Prostate gland (tissue), 2 donors: ENCODE results near the gene GUCY1A2. TPM values are rescaled to one million over a fixed set of nuclear protein-coding genes. Genes with fewer than 3 reads are reported as not detected.

ENCODE experiments used
- DNase-seq: peaks from one replicate; pipeline ENCODE4 v3.0.0-alpha.2; 2019; ENCODE audit warnings: low spot score
- H3K27ac ChIP-seq, 2 donors: fragments of 200-600 bp; sonication (generic); 2 replicates each; pipeline ENCODE4 v1.5.1; 2017 to 2019
- H3K27me3 ChIP-seq: fragments of 200-600 bp; sonication (generic); replicated peaks from 2 replicates; pipeline ENCODE4 v1.5.1; 2019; ENCODE audit not compliant: insufficient read depth
- H3K36me3 ChIP-seq, 2 donors: fragments of 200-600 bp; sonication (generic); 1 replicate in 1 of 2; 2 replicates in 1 of 2; pipeline versions ENCODE4 v1.5.1 to v1.8.1; 2017 to 2019
- H3K4me1 ChIP-seq: fragments of 200-600 bp; sonication (generic); replicated peaks from 2 replicates; pipeline ENCODE4 v1.5.1; 2019
- H3K4me3 ChIP-seq, 2 donors: fragments of 200-600 bp; sonication (generic); 2 replicates each; pipeline ENCODE4 v1.5.1; 2017 to 2019
- H3K9me3 ChIP-seq: fragments of 200-600 bp; sonication (generic); 2 replicates; pipeline ENCODE4 v1.5.1; 2017
- CTCF ChIP-seq, 4 experiments: fragments of 200-600 bp in 2 of 4; fragments of 450-650 bp in 2 of 4; sonication (generic) in 2 of 4; IDR thresholded peaks; 1 replicate in 3 of 4; 2 replicates in 1 of 4; pipeline ENCODE4 v1.5.1; 2016 to 2019; ENCODE audit warnings: antibody characterized with exemption in 4 of 4, mild to moderate bottlenecking in 2 of 4, moderate library complexity in 2 of 4
- POLR2A ChIP-seq: fragments of 450-650 bp; IDR thresholded peaks from one replicate; pipeline ENCODE4 v1.6.1; 2016; ENCODE audit warnings: antibody characterized with exemption, mild to moderate bottlenecking
- POLR2AphosphoS5 ChIP-seq: sonication (generic); formaldehyde crosslinking; IDR thresholded peaks from one replicate; pipeline ENCODE4 v1.6.1; 2017; ENCODE audit warnings: antibody characterized with exemption
- WGBS: methylation state at CpG from one replicate; pipeline ENCODE4 v1.1.5; 2018; 5-methylcytosine and 5-hydroxymethylcytosine counted together
- intact Hi-C: fragments of 100-400 bp; cut with DNase I; formaldehyde crosslinking; loops from one replicate; pipeline ENCODE4 v1.14.2; 2022
- total RNA-seq, 2 donors: library from RNA; depleted of rRNA; stranded (reverse); fragments of >200 nt; gene quantifications; one replicate each; pipeline ENCODE4 v1.1.0, GENCODE V29; 2016

The GUCY1A2 gene
- total RNA-seq, 2 donors from 2014 or later, result 1.2 to 15.3 TPM

- H3K4me1 ChIP-seq, result no peaks in the 10 kb centered on the region
- DNase-seq, result no peak
- WGBS, result 82% methylated on average over 2 of the region's 2 CpGs
- H3K4me3 ChIP-seq, result no peak overlapping the region
- intact Hi-C loops, result no loop called here
- no peak overlapping the region for H3K27ac ChIP-seq
- TF ChIP-seq POLR2A, result no peak
- no peak for TF ChIP-seq CTCF (IDR thresholded peaks at IDR 0.05)
- no peak for TF ChIP-seq POLR2AphosphoS5
- H3K9me3 ChIP-seq, result no peaks in the 10 kb centered on the region
- no peaks in the 10 kb centered on the region for H3K27me3 ChIP-seq
- H3K36me3 ChIP-seq, result no peaks in the 10 kb centered on the region
These were observed 336.8 kb downstream of the GUCY1A2 start for GRCh38 chr11:106681435-106681834.

GRCh38 chr11:106679581-106679980, 338.7 kb downstream of the GUCY1A2 start:
- no peak for TF ChIP-seq POLR2A
- TF ChIP-seq CTCF (IDR thresholded peaks at IDR 0.05), result no peak
- TF ChIP-seq POLR2AphosphoS5, result no peak
- H3K4me1 ChIP-seq, result no peaks in the 10 kb centered on the region
- DNase-seq, result no peak
- no peak overlapping the region for H3K4me3 ChIP-seq
- intact Hi-C loops, result no loop called here
- no peaks in the 10 kb centered on the region for H3K36me3 ChIP-seq
- no peak overlapping the region for H3K27ac ChIP-seq
- no peaks in the 10 kb centered on the region for H3K27me3 ChIP-seq
- 81% methylated on average over 1 of the region's 1 CpG for WGBS
- H3K9me3 ChIP-seq, result no peaks in the 10 kb centered on the region

GRCh38 chr11:106679181-106679580, 339.1 kb downstream of the GUCY1A2 start:
- WGBS, result 85% methylated on average over 3 of the region's 3 CpGs
- intact Hi-C loops, result no loop called here

GRCh38 chr11:106670069-106670468, 348.2 kb downstream of the GUCY1A2 start:
- Histone ChIP-seq H3K27ac (no peak overlapping the region), H3K4me3 (no peak overlapping the region)
- WGBS, result 76% methylated on average over 1 of the region's 1 CpG

More at GRCh38 chr11:106679181-106679580, 339.1 kb downstream of the GUCY1A2 start:
- no peak overlapping the region for H3K4me3 ChIP-seq
- no peaks in the 10 kb centered on the region for H3K9me3 ChIP-seq
- H3K4me1 ChIP-seq, result no peaks in the 10 kb centered on the region
- no peak for DNase-seq
- H3K27me3 ChIP-seq, result no peaks in the 10 kb centered on the region
- TF ChIP-seq POLR2A, result no peak
- no peak for TF ChIP-seq CTCF (IDR thresholded peaks at IDR 0.05)
- TF ChIP-seq POLR2AphosphoS5, result no peak
- no peaks in the 10 kb centered on the region for H3K36me3 ChIP-seq
- H3K27ac ChIP-seq, result no peak overlapping the region

More at GRCh38 chr11:106670069-106670468, 348.2 kb downstream of the GUCY1A2 start:
- no peaks in the 10 kb centered on the region for H3K36me3 ChIP-seq
- DNase-seq, result no peak
- no peaks in the 10 kb centered on the region for H3K27me3 ChIP-seq
- no peaks in the 10 kb centered on the region for H3K4me1 ChIP-seq
- H3K9me3 ChIP-seq, result no peaks in the 10 kb centered on the region
- intact Hi-C loops, result no loop called here
- TF ChIP-seq CTCF (IDR thresholded peaks at IDR 0.05), result no peak
- no peak for TF ChIP-seq POLR2A
- no peak for TF ChIP-seq POLR2AphosphoS5
